ENCODE results near the gene PEX10. TPM values are rescaled to one million over a fixed set of nuclear protein-coding genes. Genes with fewer than 3 reads are reported as not detected.
"Not testable (repeated sequence)": the region's sequence is repeated elsewhere in the genome, so short reads cannot be mapped to it uniquely, and the experiment has no call there.

PEX10 gene
- total RNA-seq, 1 donor from 2014 or later = 26.0 TPM

GRCh38 chr1:2443277-2444137 lies 31.1 kb upstream of the PEX10 start:
- DNase-seq (ENCODE audit: low read depth in 2 of 2) = peak; percentile 43 to 47

GRCh38 chr1:2442661-2443060 lies 30.3 kb upstream of the PEX10 start:
- no peak for DNase-seq (ENCODE audit: low read depth in 2 of 2)

GRCh38 chr1:2441746-2442145 lies 29.4 kb upstream of the PEX10 start:
- no peak for DNase-seq (ENCODE audit: low read depth in 2 of 2)

GRCh38 chr1:2440346-2440745 lies 28.0 kb upstream of the PEX10 start:
- not testable (repeated sequence) for DNase-seq (ENCODE audit: low read depth in 2 of 2)

- DNase-seq (ENCODE audit: low read depth in 2 of 2) = no peak
Measured at GRCh38 chr1:2439369-2439768, 27.0 kb upstream of the PEX10 start.

GRCh38 chr1:2438641-2439040 lies 26.3 kb upstream of the PEX10 start:
- DNase-seq (ENCODE audit: low read depth in 2 of 2) = no peak

GRCh38 chr1:2438038-2438437 lies 25.7 kb upstream of the PEX10 start:
- DNase-seq (ENCODE audit: low read depth in 2 of 2) = no peak

- no peak for DNase-seq (ENCODE audit: low read depth in 2 of 2)
Measured at GRCh38 chr1:2437617-2438016, 25.3 kb upstream of the PEX10 start.

- no peak for DNase-seq (ENCODE audit: low read depth in 2 of 2)
Measured at GRCh38 chr1:2436876-2437275, 24.5 kb upstream of the PEX10 start.

GRCh38 chr1:2435746-2436355 lies 23.5 kb upstream of the PEX10 start:
- no peak for DNase-seq (ENCODE audit: low read depth in 2 of 2)

GRCh38 chr1:2435091-2435490 lies 22.7 kb upstream of the PEX10 start:
- no peak for DNase-seq (ENCODE audit: low read depth in 2 of 2)

GRCh38 chr1:2433936-2434655 lies 21.7 kb upstream of the PEX10 start:
- DNase-seq (ENCODE audit: low read depth in 2 of 2) = no peak

- DNase-seq (ENCODE audit: low read depth in 2 of 2) = no peak
Measured at GRCh38 chr1:2433196-2433595, 20.8 kb upstream of the PEX10 start.

GRCh38 chr1:2432441-2432844 lies 20.1 kb upstream of the PEX10 start:
- no peak for DNase-seq (ENCODE audit: low read depth in 2 of 2)

- DNase-seq (ENCODE audit: low read depth in 2 of 2) = no peak
Measured at GRCh38 chr1:2431518-2431917, 19.2 kb upstream of the PEX10 start.

GRCh38 chr1:2431103-2431502 lies 18.7 kb upstream of the PEX10 start:
- DNase-seq (ENCODE audit: low read depth in 2 of 2) = no peak

GRCh38 chr1:2430592-2430973 lies 18.2 kb upstream of the PEX10 start:
- DNase-seq (ENCODE audit: low read depth in 2 of 2) = no peak

- DNase-seq (ENCODE audit: low read depth in 2 of 2) = no peak
Measured at GRCh38 chr1:2429780-2430591, 17.6 kb upstream of the PEX10 start.

GRCh38 chr1:2428490-2428889 lies 16.1 kb upstream of the PEX10 start:
- no peak for DNase-seq (ENCODE audit: low read depth in 2 of 2)

- no peak for DNase-seq (ENCODE audit: low read depth in 2 of 2)
Measured at GRCh38 chr1:2427976-2428375, 15.6 kb upstream of the PEX10 start.

GRCh38 chr1:2427051-2427450 lies 14.7 kb upstream of the PEX10 start:
- no peak for DNase-seq (ENCODE audit: low read depth in 2 of 2)

GRCh38 chr1:2426540-2426939 lies 14.2 kb upstream of the PEX10 start:
- DNase-seq (ENCODE audit: low read depth in 2 of 2) = no peak

Measured in lung microvascular endothelial cell (primary cell).